ENCODE results near the gene DERL2.

DNA sequence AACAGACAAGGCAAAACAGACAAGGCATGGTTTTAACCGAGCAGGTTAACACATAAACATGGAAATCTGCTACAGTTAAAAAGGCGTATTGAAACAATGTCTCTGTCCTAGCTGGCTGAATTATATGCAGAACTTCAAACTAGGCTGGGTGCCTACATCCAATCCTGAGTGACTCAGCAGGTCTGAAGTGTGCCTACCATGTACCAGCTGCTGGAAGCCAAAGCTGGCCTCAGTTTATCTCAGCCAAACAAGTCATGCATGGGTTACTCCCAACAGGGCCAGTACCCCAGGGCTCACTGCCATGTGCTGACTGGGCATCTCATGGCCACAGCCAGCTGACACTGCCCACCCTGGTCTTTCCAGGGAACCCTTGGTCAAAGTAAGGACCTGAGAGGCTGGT is 51.0 kb downstream of the DERL2 start:
- TF ChIP-seq POLR2A (IDR thresholded peaks at IDR 0.05; ENCODE audit: low read length) (no peak), GATA1 (IDR thresholded peaks at IDR 0.05; ENCODE audit: low read depth, low read length) (no peak)
